Caco-2 (cell line): ENCODE measurements around the gene TAAR6. TPM values are rescaled to one million over a fixed set of nuclear protein-coding genes. Genes with fewer than 3 reads are reported as not detected.

Source experiments
- BruUV-seq: library from RNA; stranded (reverse); fragments of 400-500 nt; replicated peaks from 2 replicates; lab custom pipeline; 2021; lab: Mats Ljungman, UMichigan
- CTCF ChIA-PET: fragments of 300-600 bp; sonication (Branson Sonifier 250); formaldehyde crosslinking; loops from one replicate; lab custom pipeline; 2022; ENCODE audit warnings: antibody characterized with exemption; lab: Charles Lee
- POLR2A ChIA-PET: fragments of 300-600 bp; sonication (Branson Sonifier 250); formaldehyde crosslinking; loops from one replicate; lab custom pipeline; 2022; ENCODE audit warnings: antibody characterized with exemption; lab: Charles Lee
- DNase-seq, 2 experiments: peaks; one replicate each; pipeline versions ENCODE4 v3.0.0 to v3.0.0-alpha.2; 2020 to 2022
- H3K27me3 ChIP-seq: replicated peaks from 2 replicates; pipeline ENCODE4 v1.6.0; 2011; ENCODE audit warnings: low read length; ENCODE audit not compliant: control insufficient read depth, insufficient read depth
- H3K36me3 ChIP-seq: 2 replicates; pipeline ENCODE4 v1.5.1; 2011; ENCODE audit warnings: low read length; ENCODE audit not compliant: control insufficient read depth, insufficient read depth
- H3K4me1 ChIP-seq: fragments of 250-450 bp; sonication (Bioruptor Pico); 2 replicates; pipeline ENCODE4 v1.5.1; 2020; ENCODE audit warnings: mild to moderate bottlenecking
- H3K4me3 ChIP-seq: 2 replicates; pipeline ENCODE4 v1.5.1; 2011; ENCODE audit warnings: low read depth, mild to moderate bottlenecking, control low read depth, low read length
- H3K9me3 ChIP-seq: fragments of 250-450 bp; sonication (Bioruptor Pico); 2 replicates; pipeline ENCODE4 v1.5.1; 2020; ENCODE audit warnings: mild to moderate bottlenecking, moderate library complexity
- H3K27ac Mint-ChIP-seq: one replicate; pipeline ENCODE4 v1.8.0; 2022; ENCODE audit warnings: mixed read lengths; ENCODE audit not compliant: unreplicated experiment
- H3K27me3 Mint-ChIP-seq: one replicate; pipeline ENCODE4 v1.8.0; 2022; ENCODE audit warnings: mixed read lengths; ENCODE audit not compliant: insufficient read depth, unreplicated experiment
- H3K36me3 Mint-ChIP-seq: one replicate; pipeline ENCODE4 v1.8.0; 2022; ENCODE audit warnings: mild to moderate bottlenecking, mixed read lengths; ENCODE audit not compliant: insufficient read depth, unreplicated experiment
- H3K4me1 Mint-ChIP-seq: one replicate; pipeline ENCODE4 v1.8.0; 2022; ENCODE audit warnings: low read depth, mixed read lengths; ENCODE audit not compliant: unreplicated experiment
- H3K4me3 Mint-ChIP-seq: one replicate; pipeline ENCODE4 v1.8.0; 2022; ENCODE audit warnings: mild to moderate bottlenecking, moderate library complexity, mixed read lengths; ENCODE audit not compliant: unreplicated experiment
- H3K9me3 Mint-ChIP-seq: one replicate; pipeline ENCODE4 v1.8.0; 2022; ENCODE audit warnings: mixed read lengths; ENCODE audit not compliant: unreplicated experiment
- CTCF ChIP-seq, 2 experiments: fragments of 200-600 bp in 1 of 2; IDR thresholded peaks; 1 replicate in 1 of 2; 2 replicates in 1 of 2; pipeline versions ENCODE4 v1.5.1 to v1.8.0; 2011 to 2022; ENCODE audit warnings: antibody characterized with exemption in 1 of 2, control low read depth in 1 of 2, inconsistent platforms in 1 of 2, low read depth in 1 of 2, low read length in 1 of 2, mild to moderate bottlenecking in 1 of 2, moderate library complexity in 1 of 2; ENCODE audit not compliant: insufficient read depth in 1 of 2, severe bottlenecking in 1 of 2, unreplicated experiment in 1 of 2
- intact Hi-C: fragments of 100-400 bp; cut with micrococcal nuclease; formaldehyde crosslinking; loops from one replicate; pipeline ENCODE4 v1.10.0; 2022; ENCODE audit not compliant: unreplicated experiment
- total RNA-seq: library from RNA; stranded (reverse); gene quantifications from 2 replicates; pipeline ENCODE4 v1.2.3, GENCODE V29; 2022

Gene TAAR6
- total RNA-seq, 1 experiment from 2014 or later = not detected

DNA sequence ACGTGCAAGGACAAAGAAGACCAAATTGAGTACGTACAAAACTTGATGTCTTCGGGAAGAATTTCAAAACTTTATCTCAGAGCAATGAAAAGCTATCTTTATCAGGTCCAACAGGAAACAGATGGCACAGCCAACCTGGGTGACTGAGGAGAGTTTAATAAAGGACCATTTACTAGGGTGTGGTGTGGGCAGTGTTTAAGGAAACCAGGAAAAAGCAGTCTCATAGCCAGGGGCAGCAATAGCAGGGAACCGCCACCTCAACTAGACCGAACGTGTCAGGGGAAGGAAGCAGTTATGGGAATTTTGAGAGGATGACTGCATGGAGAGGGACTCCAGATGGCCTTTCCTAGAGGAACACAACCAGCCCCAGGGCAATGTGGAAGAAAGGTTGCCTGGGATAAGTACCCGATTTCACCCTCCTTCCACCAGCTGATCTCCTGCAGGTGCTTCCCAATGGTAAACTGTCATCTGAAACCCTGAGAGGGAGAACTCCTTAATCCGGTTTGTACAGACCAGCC is 34.6 kb downstream of the TAAR6 start:
- intact Hi-C loops = no loop called here
- Histone ChIP-seq H3K36me3 (no peaks in the 10 kb centered on the region), H3K27me3 (no peaks in the 10 kb centered on the region), H3K4me1 (peaks cover 24% of the 10 kb centered on the region), H3K9me3 (no peaks in the 10 kb centered on the region; the same call in 1 of the 2 replicates), H3K4me3 (no peak overlapping the region)
- CTCF ChIA-PET = no interaction called here
- Mint-ChIP-seq H3K9me3 (peaks cover 8% of the 10 kb centered on the region), H3K27me3 (no peaks in the 10 kb centered on the region), H3K36me3 (no peaks in the 10 kb centered on the region), H3K4me3 (no peak overlapping the region), H3K4me1 (peaks cover 14% of the 10 kb centered on the region), H3K27ac (no peak overlapping the region)
- DNase-seq = no peak
- no TSS peak for BruUV-seq
- POLR2A ChIA-PET = no interaction called here
- no peak for TF ChIP-seq CTCF (IDR thresholded peaks at IDR 0.05; ENCODE audit: insufficient read depth in 1 of 2, low read depth in 1 of 2, low read length in 1 of 2, severe bottlenecking in 1 of 2, unreplicated experiment in 1 of 2)

- H3K9me3 Mint-ChIP-seq = peaks cover 8% of the 10 kb centered on the region
- CTCF ChIA-PET = no interaction called here
- POLR2A ChIA-PET = no interaction called here
- DNase-seq = peak in 1 of 2 experiments; percentile 9
- BruUV-seq = no TSS peak
- Histone ChIP-seq H3K9me3 (no peaks in the 10 kb centered on the region; the same call in 1 of the 2 replicates), H3K4me1 (peaks cover 38% of the 10 kb centered on the region), H3K36me3 (no peaks in the 10 kb centered on the region), H3K4me3 (no peak overlapping the region), H3K27me3 (no peaks in the 10 kb centered on the region)
- intact Hi-C loops = no loop called here
- no peak overlapping the region for H3K27ac Mint-ChIP-seq
- no peaks in the 10 kb centered on the region for H3K36me3 Mint-ChIP-seq
- peaks cover 36% of the 10 kb centered on the region for H3K4me1 Mint-ChIP-seq
- no peaks in the 10 kb centered on the region for H3K27me3 Mint-ChIP-seq
- TF ChIP-seq CTCF (IDR thresholded peaks at IDR 0.05; ENCODE audit: insufficient read depth in 1 of 2, low read depth in 1 of 2, low read length in 1 of 2, severe bottlenecking in 1 of 2, unreplicated experiment in 1 of 2) = no peak
- H3K4me3 Mint-ChIP-seq = no peak overlapping the region
Measured at GRCh38 chr6:132607544-132608233, 37.6 kb downstream of the TAAR6 start.

DNA sequence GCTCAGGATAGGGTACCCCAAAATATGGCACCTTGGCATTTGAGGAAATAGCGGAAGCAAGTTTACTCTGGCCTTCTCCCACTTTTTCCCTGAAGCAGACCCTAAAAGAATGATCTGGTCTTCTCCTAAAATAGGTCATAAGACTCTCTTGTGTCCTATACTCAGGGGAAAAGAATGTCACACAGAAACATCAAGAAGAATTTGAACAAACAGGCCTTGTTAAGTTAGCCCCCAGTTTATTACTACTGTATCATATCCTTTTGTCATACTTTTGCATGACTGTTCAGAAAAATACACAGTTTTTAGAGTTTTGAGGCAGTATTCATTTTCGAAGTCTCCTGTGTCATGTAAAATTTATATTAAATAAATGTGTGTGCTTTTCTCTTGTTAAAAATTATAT is 41.5 kb downstream of the TAAR6 start:
- H3K36me3 ChIP-seq = no peaks in the 10 kb centered on the region
- BruUV-seq = no TSS peak
- H3K4me1 ChIP-seq = peaks cover 47% of the 10 kb centered on the region
- ChIA-PET POLR2A (no interaction called here), CTCF (no interaction called here)
- no peaks in the 10 kb centered on the region; the same call in 1 of the 2 replicates for H3K9me3 ChIP-seq
- no peak for DNase-seq
- no peak for TF ChIP-seq CTCF (IDR thresholded peaks at IDR 0.05; ENCODE audit: insufficient read depth in 1 of 2, low read depth in 1 of 2, low read length in 1 of 2, severe bottlenecking in 1 of 2, unreplicated experiment in 1 of 2)
- H3K27me3 Mint-ChIP-seq = no peaks in the 10 kb centered on the region
- intact Hi-C loops = loop anchor here (1.0 to 2.0 kb wide), 2 partner anchors 13 to 55 kb away; no protein-coding TSS in a partner anchor
- H3K27ac Mint-ChIP-seq = peak overlapping the region; percentile 40
- peaks cover 4% of the 10 kb centered on the region for H3K9me3 Mint-ChIP-seq
- H3K27me3 ChIP-seq = no peaks in the 10 kb centered on the region
- H3K4me3 ChIP-seq = no peak overlapping the region
- no peaks in the 10 kb centered on the region for H3K36me3 Mint-ChIP-seq
- no peak overlapping the region for H3K4me3 Mint-ChIP-seq
- H3K4me1 Mint-ChIP-seq = peaks cover 38% of the 10 kb centered on the region
